HEK293T (cell line): ENCODE data around the gene PEX10.

Experiments
- ARNT ChIP-seq: fragments of 450-650 bp; IDR thresholded peaks from 2 replicates; pipeline ENCODE4 v1.6.1; 2017; ENCODE audit warnings: mild to moderate bottlenecking
- BHLHE40 ChIP-seq: fragments of 450-650 bp; IDR thresholded peaks from 2 replicates; pipeline ENCODE4 v1.6.1; 2016; ENCODE audit warnings: mild to moderate bottlenecking, moderate library complexity, borderline replicate concordance
- FOXA1 ChIP-seq: fragments of 450-650 bp; IDR thresholded peaks from 2 replicates; pipeline ENCODE4 v1.6.1; 2016; ENCODE audit warnings: mild to moderate bottlenecking
- SP1 ChIP-seq: fragments of 450-650 bp; IDR thresholded peaks from 2 replicates; pipeline ENCODE4 v1.6.1; 2017

DNA sequence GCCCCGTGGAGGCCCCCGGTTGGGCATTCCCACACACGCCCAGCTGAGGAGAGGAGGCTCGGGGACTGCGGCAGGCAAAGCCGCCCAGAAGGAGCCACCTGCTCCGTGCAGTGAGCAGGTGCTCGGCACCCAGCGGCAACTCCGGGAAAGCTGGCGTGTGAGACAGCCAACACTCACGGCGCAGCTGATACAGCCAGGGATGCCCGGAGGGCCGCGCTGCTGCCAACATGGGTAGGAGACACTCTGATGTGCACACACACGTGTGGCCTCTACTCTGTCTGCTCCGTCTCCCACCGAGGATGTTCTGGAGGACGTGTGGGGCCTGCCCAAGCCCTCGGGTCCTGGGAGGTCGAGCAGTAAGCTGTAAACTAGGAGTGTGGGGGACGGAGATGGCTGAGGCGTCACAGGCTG is 33.9 kb downstream of the PEX10 start:
- TF ChIP-seq SP1 = no peak
- TF ChIP-seq FOXA1 = no peak
- TF ChIP-seq BHLHE40 = no peak
- TF ChIP-seq ARNT = no peak
